Small intestine (tissue), 7 donors: ENCODE results near the gene RNF157. TPM values are rescaled to one million over a fixed set of nuclear protein-coding genes. Genes with fewer than 3 reads are reported as not detected.

Source experiments
- DNase-seq, 2 donors: peaks; one replicate each; pipeline versions ENCODE4 v3.0.0 to v3.0.0-alpha.2; 2013
- FAIRE-seq: peaks from 2 replicates; lab custom pipeline; 2012; peaks lifted over from hg19 to GRCh38; lab: Jason Lieb, UNC
- H3K27ac ChIP-seq, 3 donors: one replicate each; pipeline ENCODE4 v1.5.1; 2013; ENCODE audit warnings: low read length in 2 of 3, mild to moderate bottlenecking in 2 of 3, control low read depth in 1 of 3, inconsistent platforms in 1 of 3, low read depth in 1 of 3, moderate library complexity in 1 of 3
- H3K27me3 ChIP-seq, 3 donors: one replicate each; pipeline ENCODE4 v1.6.1; 2013; ENCODE audit warnings: low read length in 3 of 3, inconsistent platforms in 1 of 3; ENCODE audit not compliant: control insufficient read depth in 3 of 3, insufficient read depth in 3 of 3
- H3K36me3 ChIP-seq, 3 donors: one replicate each; pipeline ENCODE4 v1.6.1; 2013; ENCODE audit warnings: low read length in 3 of 3, inconsistent platforms in 1 of 3, low read depth in 1 of 3, mild to moderate bottlenecking in 1 of 3, moderate library complexity in 1 of 3; ENCODE audit not compliant: control insufficient read depth in 3 of 3, insufficient read depth in 2 of 3
- H3K4me1 ChIP-seq, 3 donors: one replicate each; pipeline ENCODE4 v1.6.1; 2013; ENCODE audit warnings: low read length in 2 of 3, inconsistent platforms in 1 of 3, low read depth in 1 of 3, mild to moderate bottlenecking in 1 of 3, moderate library complexity in 1 of 3; ENCODE audit not compliant: control insufficient read depth in 3 of 3, insufficient read depth in 2 of 3
- H3K4me3 ChIP-seq, 3 donors: one replicate each; pipeline ENCODE4 v1.5.1; 2013; ENCODE audit warnings: low read length in 3 of 3, control low read depth in 1 of 3, inconsistent platforms in 1 of 3, low read depth in 1 of 3, mild to moderate bottlenecking in 1 of 3, moderate library complexity in 1 of 3
- H3K9me3 ChIP-seq, 2 donors: one replicate each; pipeline ENCODE4 v1.6.1; 2013; ENCODE audit warnings: low read depth in 1 of 2, low read length in 1 of 2; ENCODE audit not compliant: control insufficient read depth in 2 of 2, insufficient read depth in 1 of 2
- WGBS, 3 donors: extraction: QIAGEN DNeasy Blood & Tissue Kit; methylation state at CpG; one replicate each; pipeline ENCODE4 v1.1.7; 2013; 5-methylcytosine and 5-hydroxymethylcytosine counted together
- polyA plus RNA-seq, 4 donors: library from polyadenylated mRNA; stranded (reverse) in 3 of 4; unstranded in 1 of 4; fragments of 200-250 nt in 3 of 4; fragments of 120-200 nt in 1 of 4; gene quantifications; one replicate each; pipeline versions ENCODE4 v1.2.1 to v1.2.3, GENCODE V29; 2013
- donor health status: healthy with polysubstance abuse.
- donor health status: control.
- donor health status: control.
- donor health status: Bipolar disorder and iron deficiency.
- donor health status: healthy.

The RNF157 gene
- polyA plus RNA-seq, 4 donors = 13.9 to 30.6 (median 21.6) TPM

DNA sequence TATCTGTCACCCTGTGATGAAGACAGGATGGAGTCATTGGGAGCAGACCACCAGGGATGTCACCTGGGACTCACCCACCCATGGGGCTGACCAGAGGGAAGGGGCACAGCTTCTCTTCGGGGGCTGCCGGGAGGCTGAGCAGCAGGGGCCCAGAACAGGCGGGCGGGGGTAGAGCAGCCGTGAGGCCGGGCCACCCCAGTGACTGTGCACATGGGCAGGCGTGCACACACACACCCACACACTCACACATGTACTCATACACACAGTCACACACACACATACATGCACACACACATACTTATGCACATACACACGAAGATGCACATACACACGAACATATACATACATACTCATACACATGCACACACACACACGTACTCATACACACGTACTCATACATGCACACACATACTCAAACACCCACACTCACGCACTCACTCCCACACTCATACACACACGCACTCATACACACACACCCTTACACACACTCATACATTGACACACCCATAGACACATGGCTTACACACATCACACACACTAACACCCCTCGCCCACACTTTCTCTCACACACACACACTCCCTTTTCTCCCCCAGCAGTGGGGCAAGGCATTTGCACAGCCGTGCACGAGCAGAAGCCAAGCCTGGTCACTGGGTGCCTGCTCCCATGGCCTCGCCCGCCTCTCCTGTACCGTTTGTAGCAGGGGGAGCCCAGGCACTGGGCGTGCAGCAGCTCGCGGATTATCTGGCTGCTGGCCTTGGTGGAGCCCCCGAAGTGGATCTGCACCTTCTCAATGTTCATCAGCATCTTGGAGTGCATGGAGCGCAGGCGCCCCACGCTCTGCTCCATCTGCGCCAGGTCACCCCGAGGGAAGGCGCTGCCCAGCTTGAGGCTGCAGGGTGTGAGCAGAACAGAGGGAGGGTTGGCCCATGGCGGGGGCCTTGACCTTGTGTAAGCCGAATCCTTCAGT, 37.3 kb upstream of the RNF157 start:
- no peak overlapping the region for H3K4me3 ChIP-seq
- peaks cover 0 to 10% (median 0%) of the 10 kb centered on the region in 3 donors for H3K4me1 ChIP-seq
- DNase-seq (no peak), FAIRE-seq (no peak)
- peaks cover 0 to 60% (median 0%) of the 10 kb centered on the region in 3 donors for H3K36me3 ChIP-seq
- WGBS, 3 donors = 86 to 89% (median 88%) methylated on average over 25 to 31 of the region's 31 CpGs
- no peaks in the 10 kb centered on the region for H3K27me3 ChIP-seq
- H3K9me3 ChIP-seq = no peaks in the 10 kb centered on the region
- no peak overlapping the region for H3K27ac ChIP-seq

- FAIRE-seq = no peak
- H3K27me3 ChIP-seq = no peaks in the 10 kb centered on the region
- no peak for DNase-seq
- WGBS, 3 donors = 90 to 93% (median 92%) methylated on average over 19 of the region's 19 CpGs
- peaks cover 0 to 52% (median 0%) of the 10 kb centered on the region in 3 donors for H3K36me3 ChIP-seq
- H3K9me3 ChIP-seq = no peaks in the 10 kb centered on the region
- H3K4me1 ChIP-seq = peaks cover 0 to 19% (median 1%) of the 10 kb centered on the region in 3 donors
- no peak overlapping the region for H3K27ac ChIP-seq
- H3K4me3 ChIP-seq = no peak overlapping the region
Measured at GRCh38 chr17:76276461-76277299, 36.4 kb upstream of the RNF157 start.

DNA sequence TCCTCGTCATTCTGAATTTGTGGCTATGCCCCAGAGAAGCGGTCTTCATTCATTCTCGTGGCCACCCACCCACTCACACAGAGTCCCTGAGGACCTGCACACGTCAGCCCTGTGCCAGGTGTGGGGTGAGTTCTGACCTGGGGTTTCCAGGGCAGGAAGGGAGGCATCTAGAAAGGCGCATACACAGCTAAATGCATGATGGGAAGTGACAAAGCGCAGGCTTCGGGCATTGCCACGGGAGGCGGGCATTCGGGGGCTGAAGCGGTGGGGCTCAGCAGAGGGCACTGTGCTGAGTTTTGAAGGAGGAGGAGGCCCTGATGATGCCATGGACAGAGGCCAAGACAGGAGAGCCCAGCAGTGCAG, 35.8 kb upstream of the RNF157 start:
- peaks cover 0 to 54% (median 0%) of the 10 kb centered on the region in 3 donors for H3K36me3 ChIP-seq
- FAIRE-seq (no peak), DNase-seq (no peak)
- peaks cover 0 to 26% (median 6%) of the 10 kb centered on the region in 3 donors for H3K4me1 ChIP-seq
- no peak overlapping the region for H3K4me3 ChIP-seq
- 84 to 91% (median 85%) methylated on average over 11 of the region's 11 CpGs for WGBS, 3 donors
- H3K27ac ChIP-seq = no peak overlapping the region
- H3K27me3 ChIP-seq = no peaks in the 10 kb centered on the region
- H3K9me3 ChIP-seq = no peaks in the 10 kb centered on the region

DNA sequence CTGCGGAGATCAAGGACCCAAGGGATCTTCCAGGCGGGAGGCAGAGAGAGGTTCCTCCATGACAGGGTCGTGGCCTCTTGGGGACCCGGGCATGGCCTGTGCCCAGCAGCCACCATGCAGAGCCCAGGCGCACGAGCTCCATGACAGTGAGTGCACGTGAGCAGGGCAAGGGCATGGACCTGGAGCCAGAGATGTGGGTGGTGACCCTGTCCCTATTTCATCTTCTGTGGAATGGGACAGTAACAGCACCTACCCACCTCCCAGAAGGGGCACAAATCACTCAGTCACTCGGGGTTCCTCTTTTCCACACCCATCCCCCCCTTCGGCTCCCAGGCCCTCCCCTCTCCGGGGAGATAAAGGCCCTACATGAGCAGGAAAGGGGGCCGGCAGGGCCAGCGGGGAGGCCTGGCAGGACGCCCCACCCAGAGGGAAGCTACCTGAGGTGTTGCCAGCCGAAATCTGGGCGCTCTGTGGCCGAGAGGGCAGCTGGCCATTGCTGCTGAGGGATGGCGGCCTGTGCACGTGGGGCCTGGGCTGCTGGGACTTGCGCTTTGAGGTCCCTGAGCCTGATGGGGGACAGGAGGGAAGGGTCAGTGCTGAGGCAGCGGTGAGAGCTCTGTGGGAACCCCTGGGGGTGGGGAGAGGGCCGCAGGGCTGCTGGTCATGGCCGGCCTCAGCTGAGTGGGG, 35.2 kb upstream of the RNF157 start:
- Histone ChIP-seq H3K36me3 (peaks cover 0 to 60% (median 0%) of the 10 kb centered on the region in 3 donors), H3K4me3 (no peak overlapping the region), H3K9me3 (no peaks in the 10 kb centered on the region), H3K27ac (no peak overlapping the region), H3K27me3 (no peaks in the 10 kb centered on the region), H3K4me1 (peaks cover 0 to 31% (median 6%) of the 10 kb centered on the region in 3 donors)
- DNase-seq (no peak), FAIRE-seq (no peak)
- WGBS, 3 donors = 88 to 90% (median 90%) methylated on average over 22 of the region's 22 CpGs

GRCh38 chr17:76274112-76274956, 34.0 kb upstream of the RNF157 start:
- Histone ChIP-seq H3K4me1 (peaks cover under 1 to 41% (median 9%) of the 10 kb centered on the region in 3 donors), H3K9me3 (no peaks in the 10 kb centered on the region), H3K27ac (peak overlapping the region; percentile 6 to 23 (median 9)), H3K36me3 (peaks cover 0 to 64% (median 3%) of the 10 kb centered on the region in 3 donors), H3K4me3 (no peak overlapping the region), H3K27me3 (no peaks in the 10 kb centered on the region)
- DNase-seq (no peak), FAIRE-seq (no peak)
- 64 to 71% (median 68%) methylated on average over 21 of the region's 21 CpGs for WGBS, 3 donors

DNA sequence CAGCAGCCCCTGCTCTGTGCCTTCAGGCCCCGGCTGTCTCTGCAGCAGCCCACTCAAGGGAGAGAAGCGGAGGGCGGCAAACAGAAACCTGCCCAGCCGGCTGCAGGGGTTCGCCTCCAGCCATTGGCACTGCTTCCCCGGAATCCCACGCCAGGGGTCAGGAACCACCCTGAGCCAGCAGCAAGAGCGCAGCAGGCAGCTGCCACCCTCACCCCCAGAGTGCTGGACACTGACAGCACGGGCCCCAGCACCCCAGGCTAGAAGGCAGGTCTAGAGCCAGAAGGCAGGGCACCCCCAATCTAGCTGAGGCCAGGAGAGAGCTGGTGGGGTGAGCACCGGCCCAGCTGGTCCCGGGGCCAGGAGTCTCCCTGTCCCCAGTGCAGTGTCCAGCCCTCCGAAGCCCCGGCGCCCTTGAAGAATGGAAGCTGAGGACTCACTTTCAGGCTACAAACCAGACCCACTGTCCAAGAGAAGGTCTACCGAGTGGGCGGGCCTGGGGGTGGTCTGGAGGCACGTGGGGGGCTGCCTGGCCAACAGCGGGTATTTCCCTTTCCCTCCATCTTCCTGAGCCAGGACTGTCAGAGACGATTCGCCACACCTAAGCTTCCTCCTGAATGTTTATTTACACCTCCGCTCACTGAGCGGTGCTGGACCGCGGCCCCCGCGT, 33.3 kb upstream of the RNF157 start:
- peaks cover 6 to 44% (median 12%) of the 10 kb centered on the region in 3 donors for H3K4me1 ChIP-seq
- no peak overlapping the region for H3K4me3 ChIP-seq
- whole genome bisulfite sequencing, 3 donors = 74 to 77% (median 76%) methylated on average over 25 to 26 of the region's 26 CpGs
- no peak for FAIRE-seq
- peak overlapping the region in 2 of 3 donors; percentile 20 to 94 for H3K27ac ChIP-seq
- H3K27me3 ChIP-seq = no peaks in the 10 kb centered on the region
- peaks cover 0 to 66% (median 3%) of the 10 kb centered on the region in 3 donors for H3K36me3 ChIP-seq
- no peak for DNase-seq
- H3K9me3 ChIP-seq = no peaks in the 10 kb centered on the region
